Measurements from ENCODE around the gene SOX6.

SOX6 gene

DNA sequence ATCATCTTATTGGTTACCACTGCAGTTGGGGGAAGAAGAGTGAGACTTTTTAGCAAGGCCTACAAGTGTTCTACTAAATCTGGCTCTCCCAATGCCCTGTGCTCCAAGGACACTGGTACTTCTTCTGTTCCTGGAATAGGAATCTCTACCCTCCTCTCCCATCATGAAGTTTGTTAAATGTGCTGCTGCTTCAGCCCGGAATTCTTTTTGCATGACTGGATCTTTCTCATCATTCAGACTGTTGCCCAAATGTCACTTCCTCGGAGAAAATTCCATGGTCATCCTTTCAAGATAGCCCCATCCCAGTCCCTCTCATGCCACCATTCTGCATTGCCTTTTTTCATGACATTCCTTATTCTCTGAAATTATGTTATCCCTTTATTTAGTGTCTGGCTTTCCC, 400.8 kb downstream of the SOX6 start:
- no peak overlapping the region for H3K4me3 ChIP-seq (ENCODE audit: low read length)
- TF ChIP-seq, protein P1, sequence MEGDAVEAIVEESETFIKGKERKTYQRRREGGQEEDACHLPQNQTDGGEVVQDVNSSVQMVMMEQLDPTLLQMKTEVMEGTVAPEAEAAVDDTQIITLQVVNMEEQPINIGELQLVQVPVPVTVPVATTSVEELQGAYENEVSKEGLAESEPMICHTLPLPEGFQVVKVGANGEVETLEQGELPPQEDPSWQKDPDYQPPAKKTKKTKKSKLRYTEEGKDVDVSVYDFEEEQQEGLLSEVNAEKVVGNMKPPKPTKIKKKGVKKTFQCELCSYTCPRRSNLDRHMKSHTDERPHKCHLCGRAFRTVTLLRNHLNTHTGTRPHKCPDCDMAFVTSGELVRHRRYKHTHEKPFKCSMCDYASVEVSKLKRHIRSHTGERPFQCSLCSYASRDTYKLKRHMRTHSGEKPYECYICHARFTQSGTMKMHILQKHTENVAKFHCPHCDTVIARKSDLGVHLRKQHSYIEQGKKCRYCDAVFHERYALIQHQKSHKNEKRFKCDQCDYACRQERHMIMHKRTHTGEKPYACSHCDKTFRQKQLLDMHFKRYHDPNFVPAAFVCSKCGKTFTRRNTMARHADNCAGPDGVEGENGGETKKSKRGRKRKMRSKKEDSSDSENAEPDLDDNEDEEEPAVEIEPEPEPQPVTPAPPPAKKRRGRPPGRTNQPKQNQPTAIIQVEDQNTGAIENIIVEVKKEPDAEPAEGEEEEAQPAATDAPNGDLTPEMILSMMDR (IDR thresholded peaks at IDR 0.05; ENCODE audit: insufficient read depth, low read depth, low read length, missing control alignments): no peak
- no peak for DNase-seq (ENCODE audit: low read depth)

DNA sequence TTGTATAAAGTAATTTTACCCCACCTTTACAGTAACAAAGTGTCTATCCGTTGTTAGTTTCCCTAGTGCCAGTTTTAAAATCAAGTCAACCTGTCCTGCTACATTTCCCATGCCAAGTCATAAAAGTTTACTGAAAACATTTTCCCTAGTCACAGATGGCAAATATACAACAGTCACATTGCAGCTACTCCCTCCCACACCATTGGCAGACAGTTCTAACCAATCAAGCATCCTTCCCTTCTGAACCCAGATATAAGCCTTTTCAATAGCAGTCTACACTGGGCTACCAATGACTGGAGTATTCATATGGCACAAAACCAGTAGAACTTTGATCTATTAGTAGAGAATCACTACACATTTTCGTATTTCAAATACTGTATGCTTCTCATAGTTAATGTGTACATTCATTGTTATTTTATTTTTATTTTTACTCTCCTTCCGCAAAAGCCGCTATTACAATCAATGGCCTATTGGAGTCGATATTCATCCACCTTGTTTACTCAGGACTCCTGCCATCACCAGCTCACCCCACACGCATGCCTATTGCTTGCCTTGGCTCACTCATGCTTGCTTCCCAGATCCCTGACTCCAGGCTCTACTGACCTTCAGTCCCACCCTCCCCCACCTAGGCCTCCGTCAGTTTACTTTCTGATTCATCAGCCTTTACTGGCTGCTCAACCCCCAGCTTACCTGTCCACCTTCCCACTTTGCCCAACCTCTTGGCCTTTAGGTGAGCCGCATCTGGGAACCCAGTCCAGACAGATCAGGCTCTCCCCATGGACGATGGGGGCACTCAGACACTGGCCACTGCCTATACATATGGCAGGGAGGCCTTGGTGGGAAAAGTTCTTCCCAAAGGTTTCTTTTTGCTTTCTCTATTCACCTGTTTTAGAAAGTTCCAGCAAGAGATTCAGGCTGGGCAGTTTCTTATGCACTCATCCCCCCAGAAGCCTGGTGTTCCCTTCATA, 408.4 kb downstream of the SOX6 start:
- no peak for DNase-seq (ENCODE audit: low read depth)
- TF ChIP-seq, protein P1 (IDR thresholded peaks at IDR 0.05; ENCODE audit: insufficient read depth, low read depth, low read length, missing control alignments): no peak
- H3K4me3 ChIP-seq (ENCODE audit: low read length): no peak overlapping the region

DNA sequence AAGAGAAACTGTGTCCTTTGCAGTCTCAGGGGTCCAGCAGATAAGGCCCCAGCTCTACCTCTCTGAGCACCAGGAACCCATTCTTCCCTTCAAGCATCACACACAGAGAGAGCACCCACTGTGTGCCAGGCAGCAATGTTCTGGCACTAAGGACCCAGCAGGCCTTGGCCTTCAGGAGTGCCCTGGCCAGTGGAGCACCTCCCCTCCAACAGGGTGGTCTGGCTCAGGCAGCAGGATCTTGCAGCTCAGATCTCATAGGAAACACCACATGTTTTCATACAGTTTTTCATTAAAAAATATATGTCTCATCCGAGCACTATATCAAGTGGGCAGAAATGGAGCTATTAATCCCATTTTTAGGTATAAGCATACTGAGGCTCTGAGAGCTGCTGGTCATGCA, 410.6 kb downstream of the SOX6 start:
- TF ChIP-seq, protein P1 (IDR thresholded peaks at IDR 0.05; ENCODE audit: insufficient read depth, low read depth, low read length, missing control alignments): no peak
- DNase-seq (ENCODE audit: low read depth): no peak
- H3K4me3 ChIP-seq (ENCODE audit: low read length): no peak overlapping the region

DNA sequence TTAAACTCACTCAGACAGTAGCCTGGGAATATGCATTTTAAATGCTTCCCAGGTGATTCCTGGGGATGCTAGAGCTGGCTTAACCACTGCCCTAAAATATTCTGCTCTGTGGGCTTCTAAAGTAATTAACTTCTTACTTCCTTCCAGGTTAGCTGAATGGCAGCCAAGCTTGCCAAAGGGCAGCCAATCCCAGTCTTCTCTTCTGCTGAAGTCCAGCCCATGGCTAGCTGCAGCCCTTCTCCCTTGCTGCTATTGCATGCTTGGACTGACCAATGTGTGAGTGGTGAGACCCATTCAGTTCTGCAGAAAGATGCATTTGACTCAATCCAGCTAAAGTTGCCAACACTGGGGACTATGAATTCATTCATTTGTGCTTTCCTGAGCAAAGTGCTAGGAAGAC, 411.9 kb downstream of the SOX6 start:
- no peak for DNase-seq (ENCODE audit: low read depth)
- TF ChIP-seq, protein P1 (IDR thresholded peaks at IDR 0.05; ENCODE audit: insufficient read depth, low read depth, low read length, missing control alignments): no peak
- H3K4me3 ChIP-seq (ENCODE audit: low read length): no peak overlapping the region

DNA sequence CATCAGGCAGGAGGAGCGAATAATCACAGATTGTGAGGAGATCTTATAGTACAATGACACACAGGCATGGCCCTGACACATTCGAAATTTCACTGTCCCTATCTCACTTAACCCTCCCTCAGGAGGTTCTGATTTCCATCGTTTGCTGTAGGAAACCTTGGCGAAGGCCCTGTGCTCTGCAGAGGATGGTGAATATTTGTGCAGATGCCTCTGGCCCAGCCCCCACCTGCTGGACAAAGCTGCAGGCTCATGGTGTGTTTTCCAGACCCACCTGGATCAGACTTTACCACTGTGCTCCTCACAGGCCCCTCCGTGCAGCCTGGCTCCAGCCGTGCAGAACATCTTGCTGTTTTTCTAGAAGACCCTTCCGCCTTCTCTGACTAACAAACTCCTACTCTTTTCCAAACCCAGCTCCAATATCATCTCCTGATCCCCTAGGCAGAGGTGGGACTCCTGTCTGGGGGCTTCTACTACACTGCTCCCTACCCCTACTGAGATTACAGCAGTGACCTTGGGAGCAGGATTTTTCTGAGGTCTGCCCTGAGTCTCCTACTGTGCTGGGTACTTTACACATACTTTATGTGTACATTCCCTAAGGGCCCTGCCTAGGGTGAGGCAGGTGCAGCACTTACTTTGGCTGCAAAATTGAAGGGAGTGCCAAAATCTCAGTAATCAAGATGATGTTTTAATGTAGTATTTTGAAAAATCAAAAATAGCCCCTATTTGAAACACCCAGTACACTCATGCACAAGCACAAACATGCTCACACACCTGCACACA, 412.7 kb downstream of the SOX6 start:
- TF ChIP-seq, protein P1 (IDR thresholded peaks at IDR 0.05; ENCODE audit: insufficient read depth, low read depth, low read length, missing control alignments): no peak
- DNase-seq (ENCODE audit: low read depth): no peak
- no peak overlapping the region for H3K4me3 ChIP-seq (ENCODE audit: low read length)

DNA sequence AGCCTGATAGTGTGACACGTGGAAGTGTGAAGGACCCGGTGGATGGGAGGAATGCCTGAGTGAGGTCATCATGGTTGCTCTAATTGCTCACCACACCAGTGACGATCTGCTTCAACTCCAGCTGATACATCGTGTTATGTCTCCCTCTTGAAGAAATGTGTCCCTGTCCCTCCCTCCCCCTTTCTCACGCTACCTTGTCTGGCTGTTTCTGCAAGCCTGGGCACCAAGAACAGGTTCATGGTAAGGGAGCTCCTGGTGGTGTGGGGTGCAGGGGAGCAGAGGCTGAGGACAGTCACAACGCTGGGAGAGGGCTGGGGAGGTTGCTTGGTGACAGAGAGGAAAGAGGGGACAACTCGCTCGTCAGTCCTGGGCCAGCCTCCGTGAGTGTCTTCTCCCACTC, 413.4 kb downstream of the SOX6 start:
- DNase-seq (ENCODE audit: low read depth): no peak
- no peak overlapping the region for H3K4me3 ChIP-seq (ENCODE audit: low read length)
- TF ChIP-seq, protein P1 (IDR thresholded peaks at IDR 0.05; ENCODE audit: insufficient read depth, low read depth, low read length, missing control alignments): no peak
